ENCODE results near the gene KDM1B. TPM values are rescaled to one million over a fixed set of nuclear protein-coding genes. Genes with fewer than 3 reads are reported as not detected.

The KDM1B gene
- total and polyA plus RNA-seq, 2 of the 8 experiments (the other 6 are each of a cell fraction or from before 2014, with no cell fraction given): 3.7 to 7.5 TPM

GRCh38 chr6:18118330-18118729 lies 36.9 kb upstream of the KDM1B start:
- no peak overlapping the region for H3K56ac ChIP-seq (replicated peaks; ENCODE audit: insufficient read length, low read depth, low read length)
- no peak overlapping the region for H3K4me3 ChIP-seq (ENCODE audit: extremely low read depth in 1 of 4, insufficient read depth in 2 of 4, low read depth in 3 of 4, low read length in 4 of 4)
- POLR2A ChIA-PET (ENCODE audit: partially characterized antibody): interaction anchor here (1.6 kb wide), 1 partner anchor 15 kb away, joined by 3 read pairs; no protein-coding TSS in a partner anchor
- peaks cover 0 to 4% of the 10 kb centered on the region in 2 experiments; a peak in 1 of 4 replicates for H3K9me3 ChIP-seq (ENCODE audit: insufficient read depth in 2 of 2, low read depth in 1 of 2, low read length in 1 of 2)
- H2BK20ac ChIP-seq (ENCODE audit: low read length): no peak overlapping the region
- H3K4ac ChIP-seq (replicated peaks; ENCODE audit: insufficient read length, low read depth, low read length): no peak overlapping the region
- no peak overlapping the region for H3K27ac ChIP-seq (ENCODE audit: low read depth, low read length)
- CTCF ChIA-PET (ENCODE audit: partially characterized antibody): interaction anchor here (1.0 to 1.3 kb wide), 2 partner anchors 19 to 22 kb away, joined by 3 read pairs; no protein-coding TSS in a partner anchor
- TF ChIP-seq HDAC6 (IDR thresholded peaks at IDR 0.05; ENCODE audit: low read depth, low read length): no peak
- no peak for TF ChIP-seq TBP (IDR thresholded peaks at IDR 0.05; ENCODE audit: low read depth, low read length)
- TF ChIP-seq ASH2L (IDR thresholded peaks at IDR 0.05; ENCODE audit: low read length): no peak
- no peak for TF ChIP-seq POU5F1 (IDR thresholded peaks at IDR 0.05; ENCODE audit: low read depth, low read length)
- TF ChIP-seq EGR1 (IDR thresholded peaks at IDR 0.05; ENCODE audit: borderline replicate concordance, low read depth, low read length): no peak
- no peak for TF ChIP-seq JUN (IDR thresholded peaks at IDR 0.05; ENCODE audit: low read depth, low read length)
- TF ChIP-seq TAF7 (optimal IDR thresholded peaks at IDR 0.05; ENCODE audit: borderline replicate concordance, low read depth, low read length): no peak
- TF ChIP-seq RAD21 (IDR thresholded peaks at IDR 0.05 in 1 of 2, conservative IDR thresholded peaks at IDR 0.05 in 1 of 2; ENCODE audit: low read depth in 2 of 2, low read length in 2 of 2): no peak
- TF ChIP-seq GABPA (IDR thresholded peaks at IDR 0.05; ENCODE audit: borderline replicate concordance, insufficient read depth, low read length): no peak
- no peak for TF ChIP-seq BACH1 (IDR thresholded peaks at IDR 0.05; ENCODE audit: low read length)
- H2BK120ac ChIP-seq (replicated peaks; ENCODE audit: low read depth, low read length): no peak overlapping the region
- peaks cover 0 to 7% (median 3%) of the 10 kb centered on the region in 4 experiments; a peak in 4 of 7 replicates for H3K4me1 ChIP-seq (replicated peaks in 1 of 4; ENCODE audit: control insufficient read depth in 3 of 4, insufficient read depth in 4 of 4, low read length in 3 of 4)
- no peak overlapping the region for H3K18ac ChIP-seq (ENCODE audit: extremely low read depth, low read length)
- H3K27me3 ChIP-seq (replicated peaks in 1 of 4; ENCODE audit: control insufficient read depth in 3 of 4, extremely low read depth in 1 of 4, insufficient read depth in 3 of 4, low read length in 3 of 4): peaks cover 0 to 20% (median 12%) of the 10 kb centered on the region in 4 experiments; a peak in 5 of 7 replicates
- no peak for DNase-seq (ENCODE audit: low read depth in 1 of 2, low spot score in 2 of 2)
- H2AK5ac ChIP-seq (ENCODE audit: low read depth, low read length): no peak overlapping the region
- no peak overlapping the region for H3K4me2 ChIP-seq (ENCODE audit: insufficient read depth in 1 of 2, low read depth in 2 of 2, low read length in 2 of 2)
- H3K36me3 ChIP-seq (ENCODE audit: control insufficient read depth in 2 of 4, insufficient read depth in 4 of 4, low read length in 3 of 4): no peaks in the 10 kb centered on the region
- H3K23me2 ChIP-seq (ENCODE audit: low read depth, low read length): peaks cover 3% of the 10 kb centered on the region; the same call in 1 of the 2 replicates
- H2BK12ac ChIP-seq (ENCODE audit: low read depth, low read length): no peak overlapping the region
- H2AFZ ChIP-seq (ENCODE audit: low read length): no peak overlapping the region
- H4K91ac ChIP-seq (replicated peaks; ENCODE audit: insufficient read length, low read length): no peak overlapping the region
- no peaks in the 10 kb centered on the region for H4K20me1 ChIP-seq (replicated peaks in 1 of 2; ENCODE audit: control insufficient read depth in 1 of 2, insufficient read depth in 2 of 2, low read length in 2 of 2)
- WGBS, 2 experiments (ENCODE audit: extremely low coverage in 1 of 2, insufficient coverage in 1 of 2, insufficient read length in 1 of 2, insufficient replicate concordance in 2 of 2, low coverage in 1 of 2, low lambda C conversion rate in 2 of 2, missing lambda C conversion rate in 1 of 2): 94% methylated on average over 3 of the region's 3 CpGs; no CpG with 5 or more reads in 1 of the 2 experiments
- no peak overlapping the region for H3K9ac ChIP-seq (replicated peaks in 1 of 4; ENCODE audit: extremely low read depth in 1 of 4, low read depth in 3 of 4, low read length in 3 of 4)
- H4K8ac ChIP-seq (ENCODE audit: extremely low read depth, insufficient read depth, low read length): no peak overlapping the region
- H3K14ac ChIP-seq (ENCODE audit: insufficient read length): no peak overlapping the region
- no peak overlapping the region for H2BK15ac ChIP-seq (ENCODE audit: low read length)
- no peak for FAIRE-seq
- H3K79me1 ChIP-seq (ENCODE audit: low read depth, low read length): no peaks in the 10 kb centered on the region
- H2BK5ac ChIP-seq (ENCODE audit: low read depth, low read length): no peak overlapping the region
- no peak overlapping the region for H4K5ac ChIP-seq (ENCODE audit: insufficient read length, low read depth, low read length)
- no peak overlapping the region for H3K23ac ChIP-seq (ENCODE audit: insufficient read length)
- H3K79me2 ChIP-seq (ENCODE audit: control insufficient read depth in 1 of 2, insufficient read depth in 2 of 2, low read length in 2 of 2): no peaks in the 10 kb centered on the region
